Measurements from ENCODE around the gene ING3.

The ING3 gene, protein sequence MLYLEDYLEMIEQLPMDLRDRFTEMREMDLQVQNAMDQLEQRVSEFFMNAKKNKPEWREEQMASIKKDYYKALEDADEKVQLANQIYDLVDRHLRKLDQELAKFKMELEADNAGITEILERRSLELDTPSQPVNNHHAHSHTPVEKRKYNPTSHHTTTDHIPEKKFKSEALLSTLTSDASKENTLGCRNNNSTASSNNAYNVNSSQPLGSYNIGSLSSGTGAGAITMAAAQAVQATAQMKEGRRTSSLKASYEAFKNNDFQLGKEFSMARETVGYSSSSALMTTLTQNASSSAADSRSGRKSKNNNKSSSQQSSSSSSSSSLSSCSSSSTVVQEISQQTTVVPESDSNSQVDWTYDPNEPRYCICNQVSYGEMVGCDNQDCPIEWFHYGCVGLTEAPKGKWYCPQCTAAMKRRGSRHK

DNA sequence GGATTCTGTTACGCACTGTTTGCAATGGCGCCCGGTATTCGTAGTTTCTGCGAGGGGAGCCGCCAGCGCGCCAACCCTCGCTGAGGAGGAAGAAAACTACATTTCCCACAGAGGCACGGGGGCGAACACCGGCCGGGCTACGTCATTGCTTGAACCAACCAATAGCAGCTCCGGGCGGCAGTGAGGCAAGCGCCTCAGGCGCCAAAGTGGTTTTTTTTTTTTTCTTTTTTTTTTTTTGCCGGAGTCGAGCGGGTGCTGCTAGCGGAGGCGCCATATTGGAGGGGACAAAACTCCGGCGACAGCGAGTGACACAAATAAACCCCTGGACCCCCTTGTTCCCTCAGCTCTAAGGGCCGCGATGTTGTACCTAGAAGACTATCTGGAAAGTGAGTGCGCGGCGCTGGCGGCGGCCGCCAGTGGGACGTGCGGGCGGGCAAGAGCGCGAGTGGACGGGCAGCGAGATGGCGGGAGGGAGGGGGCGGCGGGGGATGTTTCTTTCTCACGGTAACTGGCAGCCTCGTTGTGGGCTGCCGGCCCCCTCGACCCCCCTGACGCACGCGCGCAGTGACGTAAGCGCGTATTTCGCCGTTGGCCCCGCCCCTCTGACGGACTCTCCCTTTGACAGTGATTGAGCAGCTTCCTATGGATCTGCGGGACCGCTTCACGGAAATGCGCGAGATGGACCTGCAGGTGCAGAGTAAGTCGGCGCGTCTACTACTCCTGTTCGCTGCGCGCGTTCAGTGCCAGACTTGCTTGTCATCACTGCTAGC lies at the start of gene ING3:
Gene ING3 (plus strand): TSS at position 239 of the 770 bp plus-strand sequence. CDS start 120 bp downstream, at position 359.
- peak; percentile 98 for DNase-seq (ENCODE audit: low read depth)

DNA sequence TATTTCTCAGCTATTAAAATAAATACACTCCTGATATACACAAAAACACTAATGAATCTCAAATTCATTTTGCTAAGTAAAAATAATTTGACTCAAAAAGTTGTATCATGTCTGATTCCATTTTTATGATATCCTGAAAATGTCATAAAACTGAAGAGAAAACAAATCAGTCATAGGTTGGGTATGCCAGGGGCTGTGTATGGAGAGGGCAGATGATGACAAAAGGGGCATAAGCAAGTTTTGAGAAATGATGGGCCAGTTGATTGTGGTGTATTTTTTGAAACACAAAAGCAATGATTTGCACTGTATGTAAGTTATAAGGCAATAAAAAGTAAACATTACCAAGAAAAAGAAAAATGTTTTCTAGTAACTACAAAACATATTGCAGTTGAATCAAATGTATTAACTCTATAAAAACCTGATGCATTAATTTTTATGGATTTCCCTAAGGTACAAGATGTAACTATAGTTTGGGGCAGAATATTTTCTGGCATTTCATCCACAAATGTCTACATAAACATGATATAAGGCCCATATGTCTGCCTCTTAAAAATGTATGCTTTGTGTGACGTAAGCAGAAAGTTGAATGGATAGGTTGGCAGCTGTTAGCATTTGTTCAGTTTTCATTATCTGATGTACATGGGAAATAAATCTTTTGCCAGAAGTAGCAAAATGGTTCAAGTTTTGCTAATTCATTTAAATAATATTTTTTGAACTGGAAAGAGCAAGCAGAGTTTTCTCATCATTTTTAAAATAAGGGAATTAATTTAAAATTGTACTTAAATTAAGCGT lies 35.1 kb upstream of the ING3 start:
- no peak for DNase-seq (ENCODE audit: low read depth)

DNA sequence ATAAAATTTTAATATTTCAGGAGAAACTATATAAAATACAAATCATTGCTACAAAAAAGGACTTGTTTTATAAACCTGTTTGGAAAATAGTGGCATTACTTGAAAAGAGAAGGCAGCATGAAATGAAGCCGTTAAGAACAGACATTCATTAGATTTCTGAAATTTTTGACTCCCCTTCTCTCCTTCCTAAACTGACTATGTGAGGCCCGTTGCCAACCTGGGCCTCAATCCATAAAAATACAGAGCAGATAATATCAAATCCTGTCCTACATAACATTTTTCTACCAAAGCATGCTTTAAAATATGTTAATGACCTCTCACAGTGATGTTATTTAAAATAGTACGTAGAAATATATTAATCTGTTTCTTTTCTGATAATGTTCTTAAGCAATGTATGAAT lies 34.5 kb upstream of the ING3 start:
- DNase-seq (ENCODE audit: low read depth): no peak

DNA sequence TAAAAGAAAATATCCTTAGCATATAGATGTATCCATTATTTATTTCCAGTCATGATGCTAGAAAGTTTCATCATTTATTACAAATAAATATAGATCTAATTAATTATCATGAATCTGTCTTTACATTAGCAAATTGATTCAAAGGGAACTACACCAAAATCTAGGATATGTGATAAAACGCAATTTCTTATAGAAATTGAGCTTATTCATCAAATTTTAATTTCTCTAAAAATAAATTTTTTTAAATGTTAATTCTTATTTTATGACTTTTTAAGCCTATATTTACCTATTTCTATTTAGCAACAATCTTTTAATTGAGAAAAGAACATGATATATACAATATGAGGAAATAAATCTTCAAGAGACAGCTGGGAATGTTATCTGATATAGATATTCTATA lies 34.0 kb upstream of the ING3 start:
- DNase-seq (ENCODE audit: low read depth): no peak

DNA sequence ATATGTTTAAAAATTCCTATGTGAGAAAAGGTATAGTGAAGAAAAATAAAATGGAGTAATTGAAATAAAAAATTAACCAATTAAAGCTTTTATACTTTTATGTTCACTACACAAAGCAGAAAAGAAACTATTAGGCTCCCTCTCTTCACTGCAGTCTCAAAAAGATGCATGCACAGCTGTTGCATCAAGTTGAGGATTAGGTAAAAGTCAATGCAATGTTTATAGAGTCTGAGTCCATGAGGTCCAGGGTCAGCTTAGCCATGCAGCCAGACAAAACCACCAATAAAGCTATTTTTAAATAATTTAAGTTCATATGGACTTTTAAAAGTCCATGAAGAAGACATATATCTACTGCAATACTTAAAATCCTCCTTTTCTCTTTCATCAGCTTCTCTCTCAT lies 31.1 kb upstream of the ING3 start:
- no peak for DNase-seq (ENCODE audit: low read depth)

DNA sequence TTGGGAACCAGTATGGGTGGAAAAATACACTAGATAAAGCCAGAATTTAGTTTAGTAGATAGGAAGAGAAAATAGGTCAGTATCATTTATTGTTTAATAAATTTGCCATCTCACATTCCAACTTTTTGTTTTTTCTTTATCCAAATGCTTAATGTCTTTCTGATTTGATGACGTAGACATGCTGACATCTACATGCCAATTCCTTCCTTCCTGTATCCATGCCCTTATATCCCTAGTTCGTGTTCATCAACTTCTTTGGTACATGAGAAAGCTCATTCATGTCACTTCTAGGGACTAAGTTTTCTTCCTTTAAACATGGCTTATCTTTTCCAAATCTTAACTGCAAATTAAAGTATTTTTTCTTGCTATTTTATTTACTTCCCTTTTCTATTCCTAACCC lies 30.5 kb upstream of the ING3 start:
- no peak for DNase-seq (ENCODE audit: low read depth)

DNA sequence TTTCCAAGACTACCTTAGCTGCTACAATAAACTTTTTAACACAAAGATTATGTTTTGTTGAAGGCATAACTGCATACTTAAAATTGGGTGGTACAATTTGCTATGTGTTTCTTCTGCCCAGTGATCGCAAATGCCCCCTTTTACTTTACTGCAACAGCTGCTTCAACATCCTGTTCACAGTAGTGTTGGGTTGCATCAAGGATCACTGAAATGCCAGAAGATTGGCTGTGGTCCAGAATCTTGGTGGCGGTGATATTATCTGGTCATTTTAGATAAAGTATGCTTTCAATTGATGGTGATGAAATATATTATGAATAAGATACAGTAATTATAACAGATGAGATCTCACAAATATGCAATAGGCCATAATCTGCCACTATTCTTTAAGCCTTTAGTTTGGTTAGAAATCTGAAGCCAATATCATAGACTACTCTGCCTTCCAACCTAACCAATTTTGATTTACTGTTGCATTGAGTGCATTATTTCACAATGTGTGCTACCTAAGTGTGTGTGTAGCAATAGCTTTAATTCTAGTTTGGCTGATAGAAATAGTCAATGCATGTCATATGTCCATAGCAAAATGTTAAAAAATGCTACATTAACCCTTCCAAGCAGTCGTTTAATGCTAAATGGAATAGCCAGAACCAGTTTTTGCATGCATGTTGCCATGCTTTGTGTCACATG lies 29.8 kb upstream of the ING3 start:
- DNase-seq (ENCODE audit: low read depth): no peak

DNA sequence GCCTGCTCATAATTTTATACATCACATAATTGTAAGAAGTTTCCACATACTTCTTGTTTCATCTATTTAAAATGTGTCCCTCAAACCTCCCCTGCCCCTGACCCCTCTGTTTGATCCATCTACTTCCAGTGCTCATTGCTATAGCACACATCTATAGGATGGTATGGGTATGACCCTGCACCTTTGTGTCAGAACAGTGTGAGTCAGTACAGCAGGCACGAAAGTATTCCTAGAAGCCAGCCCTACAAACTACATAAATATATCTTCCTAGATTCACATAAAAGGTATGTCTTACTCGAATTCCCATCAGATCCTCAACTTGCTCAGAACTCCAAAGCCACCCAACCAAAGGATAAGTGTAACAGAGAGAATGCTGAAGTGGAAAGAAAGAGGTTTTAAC lies 25.7 kb upstream of the ING3 start:
- no peak for DNase-seq (ENCODE audit: low read depth)

DNA sequence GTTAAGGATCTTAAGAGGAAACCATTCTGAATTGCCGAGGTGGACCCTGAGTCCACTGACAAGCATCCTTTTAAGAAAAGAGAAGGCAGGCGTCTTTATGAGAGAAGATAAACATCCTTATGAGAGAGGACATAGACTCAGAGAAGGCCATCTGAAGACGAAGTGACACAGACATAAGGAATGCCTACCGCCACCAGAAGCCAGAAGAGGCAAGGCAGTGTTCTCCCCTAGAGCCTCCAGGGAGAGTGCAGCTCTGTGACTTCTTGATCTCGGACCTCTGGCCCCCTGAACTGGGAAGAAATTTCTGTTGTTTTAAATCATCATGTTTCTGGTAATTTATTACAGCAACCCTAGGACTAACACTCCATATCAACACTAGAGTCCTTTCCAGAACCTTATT lies 25.2 kb upstream of the ING3 start:
- DNase-seq (ENCODE audit: low read depth): peak; percentile 9

DNA sequence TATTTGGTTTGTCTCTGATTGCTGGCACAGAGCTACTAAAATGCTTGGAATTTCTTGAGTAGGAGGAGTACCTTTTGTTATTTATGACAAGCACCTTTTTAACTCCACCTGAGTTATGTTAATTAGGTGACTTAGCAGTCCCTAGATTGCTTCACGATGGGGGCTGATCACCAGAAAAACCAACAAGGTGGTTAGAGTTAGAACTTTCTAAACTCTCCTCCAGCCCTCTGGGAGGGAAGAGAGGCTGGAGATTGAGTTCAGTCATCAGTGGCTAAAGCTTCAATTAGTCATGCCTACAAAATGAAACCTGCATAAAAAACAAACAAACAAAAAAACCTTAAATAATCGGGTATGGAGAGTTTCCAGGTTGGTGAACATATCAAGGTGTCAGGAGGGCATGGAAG lies 23.6 kb upstream of the ING3 start:
- DNase-seq (ENCODE audit: low read depth): no peak

DNA sequence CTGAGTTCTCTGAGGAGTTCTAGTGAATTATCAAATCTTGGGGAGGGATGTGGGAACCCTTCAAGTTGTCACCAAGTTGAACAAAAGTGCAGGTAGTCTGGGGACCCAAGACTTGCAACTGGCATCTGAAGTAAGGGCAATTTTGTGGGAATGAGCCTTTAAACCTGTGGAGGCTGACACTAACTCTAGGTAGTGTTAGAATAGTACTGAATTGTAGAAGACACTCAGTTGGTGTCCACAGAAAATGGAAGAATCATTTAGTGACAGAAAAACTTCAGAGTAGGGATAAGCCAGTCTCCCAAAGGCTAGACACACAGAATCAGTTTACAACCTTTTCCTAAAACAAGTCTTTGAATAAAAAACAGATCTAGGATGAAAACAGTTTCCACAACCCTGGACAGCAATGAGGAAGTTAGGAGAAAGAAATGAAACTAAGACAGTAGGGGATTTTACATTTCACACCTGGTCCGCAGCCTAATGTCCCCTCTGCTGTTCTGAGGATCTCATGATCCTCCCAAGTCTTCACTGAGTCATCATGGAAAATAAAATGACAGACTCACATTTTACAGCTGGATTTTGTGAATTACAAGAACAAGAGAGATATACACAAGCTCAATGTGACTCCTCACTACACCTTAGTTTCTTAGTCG lies 23.0 kb upstream of the ING3 start:
- no peak for DNase-seq (ENCODE audit: low read depth)

DNA sequence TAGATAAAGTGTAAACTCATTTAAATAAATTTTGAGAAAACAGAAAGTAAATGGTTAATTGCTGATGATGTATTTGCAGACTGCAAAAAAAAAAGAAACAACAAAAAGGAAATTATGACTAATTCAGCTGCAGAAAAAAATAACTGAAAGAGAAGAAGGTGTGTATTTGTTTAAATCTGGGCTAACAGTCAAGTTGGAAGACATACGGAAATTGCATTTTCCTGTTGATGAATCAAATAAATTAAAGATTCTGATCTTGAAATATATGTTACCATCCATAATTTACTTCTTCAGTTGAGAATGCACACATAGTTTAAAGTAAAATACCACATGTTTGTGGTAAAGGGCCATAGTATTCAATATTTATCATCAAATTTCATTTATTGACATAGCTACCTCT lies 19.3 kb upstream of the ING3 start:
- DNase-seq (ENCODE audit: low read depth): no peak

DNA sequence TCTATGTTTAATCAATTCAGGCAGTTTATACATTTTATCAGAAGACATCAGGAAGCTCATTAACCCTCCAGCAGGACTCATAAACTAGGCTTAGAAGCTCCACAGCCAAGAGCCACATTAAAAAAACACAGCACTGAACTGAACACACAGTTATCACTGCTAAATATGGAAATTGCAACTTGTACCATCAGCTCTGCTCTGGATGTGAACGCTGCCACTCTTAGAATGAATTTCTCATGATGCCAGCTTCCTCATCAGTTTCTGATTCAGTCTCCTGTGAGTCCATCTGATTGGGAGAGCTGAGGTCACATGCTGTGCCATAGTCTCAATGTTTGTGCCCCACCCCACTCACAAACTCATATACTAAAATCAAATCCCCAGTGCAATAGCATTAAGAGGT lies 17.1 kb upstream of the ING3 start:
- no peak for DNase-seq (ENCODE audit: low read depth)

DNA sequence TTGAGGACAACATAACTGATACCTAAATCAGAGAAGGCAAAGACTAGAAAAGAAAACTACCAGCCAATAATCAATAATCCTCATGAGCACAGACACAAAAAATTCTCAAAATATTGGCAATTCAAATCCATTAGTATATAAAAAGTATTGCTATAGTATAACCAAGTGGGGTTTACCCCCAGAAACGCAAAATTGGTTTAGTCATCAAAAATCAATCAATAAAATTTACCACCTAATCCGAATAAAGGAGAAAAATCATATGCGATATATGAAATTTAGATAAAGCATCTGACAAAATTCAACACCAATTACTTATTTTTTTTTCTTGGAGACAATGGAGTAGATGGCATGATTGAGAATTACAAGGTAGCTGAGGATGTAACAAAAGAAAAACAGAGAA lies 11.2 kb upstream of the ING3 start:
- DNase-seq (ENCODE audit: low read depth): no peak

DNA sequence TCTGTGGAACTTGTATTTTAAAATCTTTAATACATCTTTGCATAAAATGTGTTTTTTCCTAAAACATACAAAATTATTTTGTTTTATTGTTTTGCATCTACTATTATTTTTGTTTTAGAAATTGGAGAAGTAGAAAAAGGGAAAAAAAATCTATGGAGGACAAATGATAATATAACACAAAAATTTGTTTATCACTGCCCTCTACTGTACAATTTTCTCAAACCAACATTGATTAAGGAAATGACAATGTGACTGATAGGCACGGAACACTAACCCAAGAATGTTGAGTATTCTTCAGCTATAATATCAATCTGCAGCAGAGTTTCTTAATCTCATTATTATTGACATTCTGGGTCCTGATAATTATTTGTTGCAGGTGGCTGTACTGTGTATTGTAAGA lies 9.5 kb upstream of the ING3 start:
- DNase-seq (ENCODE audit: low read depth): peak; percentile 4

DNA sequence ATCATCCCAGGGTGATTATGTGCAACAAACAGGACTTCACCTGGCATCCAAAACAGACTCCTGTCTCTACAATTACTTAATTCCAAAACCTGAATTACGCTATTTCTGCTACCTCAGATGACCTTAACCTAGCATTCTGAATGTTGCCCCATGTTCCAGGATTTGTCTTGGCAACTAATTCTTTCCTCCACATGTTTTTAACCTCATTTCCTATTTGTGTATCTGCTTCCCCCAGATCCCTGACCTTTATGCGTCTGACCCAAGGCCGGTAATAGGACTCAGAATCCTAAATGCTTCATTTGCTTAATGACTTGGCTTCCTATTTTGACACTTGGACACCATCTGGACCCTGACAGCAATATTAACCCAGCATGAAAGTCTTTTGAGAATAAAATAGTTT lies 8.7 kb upstream of the ING3 start:
- no peak for DNase-seq (ENCODE audit: low read depth)

DNA sequence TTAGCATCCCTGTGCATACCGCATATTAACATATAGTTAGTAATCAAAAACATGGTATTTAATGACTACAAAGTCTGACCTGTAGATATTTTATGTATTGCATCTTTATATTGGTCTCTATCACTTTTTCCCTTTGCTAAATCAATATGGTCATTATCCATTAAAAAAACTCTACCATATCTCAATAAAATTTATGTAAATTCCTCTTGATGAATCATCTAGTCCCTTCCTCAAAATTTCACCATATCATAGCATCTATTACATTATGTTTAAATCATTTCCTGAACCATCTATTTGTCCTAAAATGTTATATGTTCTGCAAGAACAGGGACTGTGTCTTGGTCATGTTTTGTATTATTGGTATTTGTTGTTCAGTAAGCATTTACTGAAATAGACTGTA lies 7.7 kb upstream of the ING3 start:
- DNase-seq (ENCODE audit: low read depth): no peak

DNA sequence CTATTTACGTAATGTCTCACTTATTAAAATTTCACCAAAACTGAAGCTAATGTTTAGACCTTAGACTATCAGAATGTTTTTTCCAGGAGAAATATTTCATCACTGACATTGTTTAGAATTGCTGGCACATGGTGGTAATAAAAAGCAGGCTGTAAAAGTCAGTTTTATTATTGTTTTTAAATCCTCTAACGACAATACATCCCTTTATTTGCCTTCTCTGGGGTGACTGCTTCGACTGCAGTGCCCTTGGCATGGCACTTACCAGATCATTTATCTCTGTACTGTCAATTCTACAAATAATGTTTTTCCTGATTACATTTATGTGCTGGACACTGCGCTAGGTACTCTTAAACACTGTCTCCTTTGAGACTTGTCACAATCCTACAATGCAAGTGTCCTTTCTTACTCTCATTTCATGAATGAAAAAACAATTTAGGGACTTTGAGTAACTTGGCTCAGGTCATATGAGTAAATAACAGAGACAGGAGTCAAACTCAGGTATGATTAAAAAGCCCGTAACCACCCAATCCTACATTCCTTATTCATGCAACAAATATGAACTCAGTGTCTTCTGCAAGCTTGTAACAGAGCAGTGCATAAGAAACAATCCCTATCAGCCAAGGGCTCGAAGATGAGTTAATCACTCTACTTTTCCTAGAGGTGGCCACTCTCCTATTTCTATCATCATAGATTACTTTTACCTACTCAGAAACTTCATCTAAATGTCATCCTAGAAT lies 5.6 kb upstream of the ING3 start:
- DNase-seq (ENCODE audit: low read depth): no peak

DNA sequence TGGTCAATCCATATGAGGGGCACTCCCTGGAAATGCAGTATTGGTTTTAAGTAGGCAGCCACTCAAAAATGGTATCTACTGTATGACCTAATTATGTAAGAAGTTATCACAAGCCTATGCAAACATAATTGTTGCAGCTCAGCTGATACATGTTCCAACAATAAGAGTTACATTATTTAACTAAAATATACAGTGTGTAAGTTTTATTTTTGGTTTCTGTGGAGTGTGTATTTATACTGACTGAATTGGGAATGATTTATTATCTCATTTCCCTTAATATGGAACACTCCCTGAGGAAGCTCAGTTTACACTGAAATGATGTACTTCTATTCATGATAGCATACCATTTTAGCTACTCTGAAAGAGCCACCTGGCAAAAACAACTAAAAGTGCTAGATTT lies 2.6 kb upstream of the ING3 start:
- DNase-seq (ENCODE audit: low read depth): no peak

DNA sequence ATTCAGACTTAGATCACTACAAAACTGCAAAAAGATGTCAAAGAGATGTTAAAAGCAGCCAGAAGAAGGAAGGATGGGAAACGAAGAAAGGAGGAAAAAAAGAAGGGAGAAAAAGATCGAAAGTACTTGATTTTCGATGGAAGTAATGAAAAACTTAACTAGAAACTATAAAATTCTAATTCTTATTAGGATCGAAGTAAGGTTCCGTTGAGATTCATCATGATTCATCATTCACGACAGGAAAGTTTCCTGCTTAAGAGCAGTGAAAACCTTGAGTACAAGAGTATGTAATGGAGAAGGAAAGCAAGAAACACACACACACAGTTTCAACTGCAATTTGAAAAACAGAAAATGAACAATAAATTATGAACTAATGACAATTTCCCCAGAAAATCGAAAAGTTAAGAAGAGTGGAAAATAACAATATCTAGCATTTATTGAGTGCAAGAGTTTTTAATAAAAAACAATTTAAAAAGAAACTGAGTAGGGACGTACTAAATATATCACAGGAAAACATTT lies 1.1 kb upstream of the ING3 start:
- DNase-seq (ENCODE audit: low read depth): no peak

Measured in EH (cell line).